Astrocyte of the spinal cord (primary cell): Measurements from ENCODE around the gene ITGA6.

Experiments used
- DNase-seq: peaks from one replicate; pipeline ENCODE4 v3.0.0; 2011; ENCODE audit warnings: low read depth, low spot score
- H3K4me3 ChIP-seq: 2 replicates; pipeline ENCODE4 v1.5.1; 2011; ENCODE audit warnings: low read depth, mild to moderate bottlenecking, low read length, moderate library complexity
- CTCF ChIP-seq: IDR thresholded peaks from 2 replicates; pipeline ENCODE4 v1.5.1; 2012; ENCODE audit warnings: low read depth, mild to moderate bottlenecking, low read length, inconsistent platforms
- in situ Hi-C: cut with HindIII; loops from 2 replicates; pipeline ENCODE4 v1.10.0; 2017; ENCODE audit warnings: low sequenced_read_pairs

The ITGA6 gene

GRCh38 chr2:172437419-172438341, 10.3 kb downstream of the ITGA6 start:
- in situ Hi-C loops, result no loop called here
- no peak for TF ChIP-seq CTCF
- no peak for DNase-seq
- no peak overlapping the region for H3K4me3 ChIP-seq

DNA sequence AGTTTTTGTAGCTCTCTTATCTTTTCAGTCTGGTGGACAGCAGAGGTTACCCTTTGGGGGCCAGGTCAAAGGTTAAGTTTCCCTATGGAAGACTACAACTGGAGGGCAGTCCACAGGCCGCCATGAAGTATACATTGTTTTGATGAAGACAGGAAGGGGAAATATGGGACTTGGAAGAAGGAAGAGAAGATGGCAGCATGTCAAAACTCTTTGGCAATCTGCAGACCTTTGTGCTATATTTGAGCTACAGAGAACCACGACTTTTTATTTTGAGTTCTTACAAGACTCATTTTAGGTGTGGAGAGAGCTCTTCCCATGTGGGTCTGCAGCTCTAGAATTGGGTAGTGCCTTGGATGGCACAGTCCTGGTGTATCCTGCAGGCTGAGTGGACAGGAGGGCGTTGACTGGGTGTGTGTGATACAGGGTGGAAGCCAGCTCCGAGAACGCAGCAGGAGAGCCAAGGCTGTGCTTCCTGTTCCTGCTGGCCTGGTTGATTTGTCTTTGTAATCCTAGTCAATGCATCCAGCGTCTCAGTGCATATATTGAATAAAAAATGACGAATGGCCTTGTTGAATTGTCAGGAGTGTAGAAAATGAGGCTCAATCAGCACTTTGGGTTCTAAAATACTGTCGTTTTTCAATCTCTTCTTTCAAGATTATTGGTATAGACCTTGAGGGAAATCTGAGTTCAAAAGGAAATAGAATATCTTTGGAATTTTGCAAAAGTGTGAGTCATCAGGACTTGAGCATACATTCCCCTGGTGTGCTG, 11.5 kb downstream of the ITGA6 start:
- no peak overlapping the region for H3K4me3 ChIP-seq
- no peak for TF ChIP-seq CTCF
- in situ Hi-C loops, result no loop called here
- peak; percentile 70 for DNase-seq

- in situ Hi-C loops, result no loop called here
- no peak overlapping the region for H3K4me3 ChIP-seq
These were observed 12.1 kb downstream of the ITGA6 start for GRCh38 chr2:172439509-172439860.

DNA sequence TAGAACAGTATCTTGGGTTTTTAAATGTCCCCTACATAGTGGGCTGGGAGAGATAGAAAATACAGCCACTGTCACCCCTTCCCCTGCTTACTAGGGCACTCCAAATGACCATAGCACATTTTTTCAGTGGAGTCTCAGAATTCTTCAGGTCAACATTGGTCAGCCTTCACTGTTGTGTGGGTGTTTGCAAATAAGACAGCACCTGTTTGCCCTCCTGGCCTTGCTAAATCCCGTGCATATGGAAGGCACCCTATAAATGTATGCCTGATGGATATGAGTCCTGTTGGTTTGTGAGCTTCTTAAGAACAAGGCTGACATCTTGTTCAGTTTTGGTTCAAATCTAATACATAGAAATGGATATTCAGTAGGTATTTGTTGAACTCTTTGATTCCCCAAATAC, 12.5 kb downstream of the ITGA6 start:
- no peak overlapping the region for H3K4me3 ChIP-seq
- no peak for TF ChIP-seq CTCF
- DNase-seq, result no peak
- in situ Hi-C loops, result no loop called here

More at GRCh38 chr2:172439509-172439860, 12.1 kb downstream of the ITGA6 start:
- TF ChIP-seq CTCF, result no peak
- no peak for DNase-seq

GRCh38 chr2:172440795-172441194, 13.4 kb downstream of the ITGA6 start:
- no peak for TF ChIP-seq CTCF
- peak; percentile 23 for DNase-seq
- in situ Hi-C loops, result no loop called here
- H3K4me3 ChIP-seq, result no peak overlapping the region

DNA sequence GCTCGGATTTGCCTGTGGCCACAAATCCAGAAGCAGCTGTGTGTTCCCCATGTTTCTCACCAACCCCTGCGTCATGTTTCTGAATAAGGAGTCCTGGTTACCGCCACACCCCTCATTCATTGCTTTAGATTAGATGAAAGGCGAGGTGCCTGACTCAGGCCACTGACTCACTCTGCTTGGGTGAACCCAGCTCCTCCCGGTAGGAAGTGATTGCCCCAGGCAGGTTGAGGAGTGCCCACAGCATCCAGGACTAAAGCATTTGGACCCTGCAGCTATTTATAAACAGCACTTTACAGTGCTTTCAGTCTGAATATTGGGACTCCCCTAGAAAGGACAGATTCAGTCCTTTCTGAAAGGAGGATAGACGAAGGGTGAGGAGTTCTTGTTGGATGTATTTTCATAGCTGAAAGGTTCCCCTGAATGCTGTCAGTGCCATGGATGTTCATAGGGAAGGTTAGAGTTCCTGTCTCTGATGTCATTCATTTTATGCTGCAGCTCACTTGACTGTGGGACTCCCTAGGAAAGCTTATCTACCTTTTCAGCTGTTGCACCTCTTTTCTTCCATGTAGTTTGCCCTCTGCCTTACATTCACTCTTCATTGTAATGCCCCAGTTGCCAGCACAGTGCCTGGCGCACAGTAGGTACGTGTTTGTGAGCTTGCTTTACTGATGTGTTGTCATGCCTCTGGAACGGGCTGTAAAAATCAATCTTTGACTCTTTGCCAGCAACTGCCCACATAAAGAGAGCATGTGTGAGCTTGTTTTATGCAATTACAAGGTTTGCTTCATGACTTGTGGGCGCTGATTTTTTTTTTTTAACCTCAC, 14.9 kb downstream of the ITGA6 start:
- peak; percentile 96 for DNase-seq
- no peak overlapping the region for H3K4me3 ChIP-seq
- in situ Hi-C loops, result no loop called here
- no peak for TF ChIP-seq CTCF
